Bone marrow (tissue), 2 donors: ENCODE measurements around the gene SLC9A8.

Source experiments
- DNase-seq, 2 donors: peaks; one replicate each; lab custom pipeline; 2025; lab: John Stamatoyannopoulos, UW

The SLC9A8 gene

DNA sequence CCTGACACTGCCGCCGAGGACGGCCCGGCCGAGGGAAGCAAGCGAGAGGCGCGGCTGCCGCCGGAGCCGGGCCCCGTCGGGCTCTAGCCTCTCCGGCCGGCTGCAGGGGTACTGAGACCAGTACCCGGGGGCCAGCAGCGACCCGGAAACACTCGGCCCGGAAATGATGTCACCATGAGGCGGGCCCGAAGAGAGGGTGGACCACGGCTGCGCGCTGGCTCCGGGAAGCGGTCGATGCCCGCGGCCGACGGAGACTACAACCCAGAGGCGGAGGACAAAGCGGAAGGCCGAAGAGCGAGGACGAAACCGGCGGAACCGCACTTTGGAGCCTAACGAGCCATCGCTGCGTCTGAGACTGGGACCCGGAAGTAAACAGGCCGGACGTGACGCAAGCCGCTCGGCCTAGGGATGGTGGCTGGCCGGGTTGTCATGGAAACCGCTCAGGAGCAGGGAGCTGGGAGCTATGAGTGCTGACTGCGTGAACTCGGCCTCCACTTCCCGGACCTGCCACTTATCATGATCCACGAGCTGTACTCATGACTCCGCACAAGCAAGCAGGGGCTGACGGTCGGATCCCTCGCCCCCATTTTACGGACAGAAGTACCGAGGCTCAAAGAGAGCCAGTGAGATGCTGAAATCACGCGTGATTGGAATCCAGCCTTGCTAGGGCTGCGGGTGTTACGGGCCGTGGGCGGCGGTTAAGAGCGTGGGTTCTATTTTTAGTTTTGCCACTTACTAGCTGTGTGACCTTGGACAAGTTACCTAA lies 102.9 kb downstream of the SLC9A8 start, which contains the start of gene SPATA2:
Gene SPATA2 (minus strand): TSS at position 150 of the 766 bp plus-strand sequence. CDS start 7,039 bp downstream, outside the sequence.
- peak; percentile 83 to 100 for DNase-seq

GRCh38 chr20:49916146-49917002 lies 103.7 kb downstream of the SLC9A8 start:
- DNase-seq: no peak

DNA sequence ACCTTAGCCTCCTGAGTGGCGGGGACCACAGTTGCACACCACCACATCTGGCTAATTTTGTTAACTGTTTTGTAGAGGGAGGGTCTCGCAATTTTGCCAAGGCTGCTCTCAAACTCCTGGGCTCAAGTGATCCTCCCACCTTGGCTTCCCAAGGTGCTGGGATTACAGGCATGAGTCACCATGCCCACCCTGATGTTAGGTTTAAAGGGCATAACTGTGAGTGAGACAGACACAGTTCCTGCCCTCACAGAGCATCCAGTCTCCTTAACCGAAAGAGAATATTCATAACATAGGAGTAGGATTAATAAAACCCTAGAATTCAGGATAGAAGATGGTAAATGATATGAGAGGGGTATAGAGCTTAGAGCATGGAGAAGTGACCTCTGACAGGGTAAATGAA lies 105.8 kb downstream of the SLC9A8 start:
- no peak for DNase-seq

- no peak for DNase-seq
These were observed 106.4 kb downstream of the SLC9A8 start for GRCh38 chr20:49919009-49919408.

DNA sequence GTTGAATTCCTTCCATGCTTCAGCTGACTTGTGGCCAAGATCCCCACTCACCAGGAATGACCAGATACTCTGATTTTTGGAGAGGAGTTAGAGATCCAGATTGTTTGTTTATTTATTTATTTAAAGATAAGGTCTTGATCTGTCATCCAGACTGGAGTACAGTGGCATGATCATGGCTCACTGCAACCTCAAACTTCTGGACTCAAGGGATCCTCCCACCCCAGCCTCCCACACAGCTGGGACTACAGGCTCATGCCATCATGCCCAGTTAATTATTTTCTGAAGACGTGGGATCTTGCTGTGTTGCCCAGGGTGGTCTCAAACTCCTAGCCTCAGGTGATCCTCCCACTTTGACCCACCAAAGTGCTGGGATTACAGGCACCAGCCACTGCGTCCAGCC lies 106.8 kb downstream of the SLC9A8 start:
- DNase-seq: no peak

- no peak for DNase-seq
These were observed 111.6 kb downstream of the SLC9A8 start for GRCh38 chr20:49924247-49924646.

GRCh38 chr20:49925901-49926454 lies 113.3 kb downstream of the SLC9A8 start:
- DNase-seq: no peak

GRCh38 chr20:49928411-49929141 lies 115.9 kb downstream of the SLC9A8 start:
- DNase-seq: peak; percentile 24 to 56

DNA sequence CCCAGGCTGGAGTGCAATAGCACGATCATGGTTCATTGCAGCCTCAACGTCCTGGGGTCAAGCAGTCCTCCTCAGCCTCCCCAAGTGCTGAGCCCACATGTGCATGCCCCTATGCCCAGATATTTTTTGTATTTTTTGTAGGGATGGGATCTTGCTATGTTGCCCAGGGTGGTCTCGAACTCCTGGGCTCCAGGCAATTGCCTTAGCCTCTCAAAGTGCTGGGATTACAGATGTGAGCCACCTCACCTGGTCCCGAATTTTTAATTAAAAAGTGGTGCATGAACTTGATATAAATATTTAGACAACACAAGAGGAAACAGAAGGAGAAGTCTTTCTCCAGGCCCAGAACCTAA lies 116.5 kb downstream of the SLC9A8 start:
- DNase-seq: no peak

GRCh38 chr20:49935746-49936152 lies 123.1 kb downstream of the SLC9A8 start:
- DNase-seq: no peak

DNA sequence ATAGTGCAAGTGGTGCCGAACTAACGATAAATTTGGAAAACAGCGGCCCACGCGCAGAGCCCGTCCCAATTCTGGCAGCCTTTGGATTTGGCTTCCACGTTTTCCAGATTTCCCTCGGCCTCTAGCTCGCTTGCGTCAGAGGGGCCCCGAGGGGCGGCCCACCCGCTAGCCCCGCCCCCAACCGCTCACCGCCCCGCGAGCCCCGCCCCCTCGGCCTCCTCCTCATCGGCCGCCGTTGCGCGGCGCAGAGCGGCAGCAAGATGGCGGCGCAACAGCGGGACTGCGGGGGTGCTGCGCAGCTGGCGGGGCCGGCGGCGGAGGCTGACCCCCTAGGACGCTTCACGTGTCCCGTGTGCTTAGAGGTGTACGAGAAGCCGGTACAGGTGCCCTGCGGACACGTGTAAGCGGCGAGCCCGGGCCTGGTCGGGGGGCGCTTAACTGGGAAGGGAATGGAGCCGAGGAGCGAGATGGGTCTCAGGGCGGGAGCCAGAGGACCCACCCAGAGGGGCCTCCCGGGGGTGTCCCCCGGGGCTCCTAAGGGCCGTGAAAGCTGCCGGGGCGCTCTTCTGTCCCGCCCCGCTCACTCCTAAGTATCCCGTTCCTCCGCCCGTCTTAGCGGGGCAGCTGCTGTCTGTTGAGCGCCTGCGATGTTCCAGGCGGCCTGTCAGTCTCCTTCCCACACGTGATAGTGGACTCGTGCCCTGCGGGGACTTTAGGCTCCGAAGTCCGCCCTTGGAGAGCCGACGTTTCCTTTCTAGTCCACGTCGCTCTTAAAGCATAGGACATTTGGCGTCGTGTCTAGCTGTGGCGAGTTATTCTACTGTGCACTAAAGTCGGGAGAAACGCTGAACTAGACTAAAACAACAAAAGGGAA lies 123.8 kb downstream of the SLC9A8 start, which contains the start of gene RNF114:
Gene RNF114 (plus strand): TSS at position 245 of the 874 bp plus-strand sequence. CDS start 16 bp downstream, at position 261.
- DNase-seq: peak; percentile 78 to 80

DNA sequence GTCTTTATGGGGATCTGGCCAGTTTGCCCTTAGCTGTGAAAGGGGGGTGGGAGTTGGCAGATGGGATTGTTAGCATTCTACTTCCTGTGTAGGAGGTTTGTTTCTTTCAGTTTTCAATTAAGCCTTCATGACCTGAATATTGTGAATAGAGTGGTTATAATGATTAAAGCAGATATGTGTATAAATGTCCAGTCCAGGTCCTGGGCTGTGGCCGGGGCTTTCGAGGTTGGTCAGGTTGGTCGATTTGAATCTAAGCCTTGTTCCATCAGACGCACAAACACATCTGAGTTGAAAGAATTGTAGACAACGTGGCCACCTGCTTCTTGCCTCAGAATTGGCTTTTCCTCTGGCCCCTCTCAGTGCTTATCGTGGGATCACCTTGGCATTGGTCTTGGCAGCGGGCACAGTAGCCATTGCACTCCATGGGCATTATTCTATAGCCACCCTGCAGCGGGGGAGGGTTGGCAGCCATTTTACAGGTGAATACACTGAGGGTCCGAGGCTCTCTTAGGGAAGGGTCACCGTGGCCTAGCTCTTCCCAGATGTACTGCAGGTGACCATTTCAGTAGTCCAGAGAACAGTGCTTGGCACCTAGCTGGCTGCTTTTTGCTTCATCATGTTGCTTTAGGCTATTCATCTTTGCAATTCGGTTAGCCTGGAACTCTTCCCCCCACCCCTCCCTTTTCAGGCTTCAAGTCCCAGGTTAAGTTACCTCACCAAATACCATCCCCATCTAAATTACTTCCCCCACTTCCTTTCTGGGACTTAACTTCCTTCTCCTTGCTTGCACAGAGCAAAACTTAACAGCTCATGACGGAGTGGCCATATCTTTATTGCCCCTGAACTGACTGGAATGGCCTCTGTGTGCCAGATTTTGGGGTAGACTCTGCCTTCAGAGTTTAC lies 124.7 kb downstream of the SLC9A8 start:
- DNase-seq: peak in 1 of 2 donors; percentile 43

- DNase-seq: no peak
These were observed 125.8 kb downstream of the SLC9A8 start for GRCh38 chr20:49938173-49939163.

DNA sequence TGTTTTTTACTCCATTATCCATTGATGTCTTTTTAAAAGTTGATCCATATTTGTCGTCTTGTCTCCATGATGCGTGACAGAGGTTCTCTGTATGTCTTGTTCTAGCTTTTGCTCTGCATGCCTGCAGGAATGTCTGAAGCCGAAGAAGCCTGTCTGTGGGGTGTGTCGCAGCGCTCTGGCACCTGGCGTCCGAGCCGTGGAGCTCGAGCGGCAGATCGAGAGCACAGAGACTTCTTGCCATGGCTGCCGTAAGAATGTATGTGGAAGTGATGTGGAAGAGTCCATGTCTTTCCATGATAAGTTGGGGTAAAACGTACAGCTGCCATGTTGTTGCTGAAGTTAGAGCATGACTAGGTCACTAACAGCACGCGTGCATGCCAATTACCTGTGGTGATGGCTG lies 128.8 kb downstream of the SLC9A8 start:
- no peak for DNase-seq
